Breast epithelium (tissue), 4 donors: ENCODE results near the gene LAMA3. TPM values are rescaled to one million over a fixed set of nuclear protein-coding genes. Genes with fewer than 3 reads are reported as not detected.

Source experiments
- DNase-seq, 2 donors: peaks; one replicate each; pipeline ENCODE4 v3.0.0-alpha.2; 2019; ENCODE audit warnings: low spot score in 2 of 2
- H3K27ac ChIP-seq, 2 donors: fragments of 200-600 bp; sonication (generic) in 1 of 2; one replicate each; pipeline ENCODE4 v1.5.1; 2016 to 2019; ENCODE audit warnings: mild to moderate bottlenecking in 1 of 2
- H3K27me3 ChIP-seq, 2 donors: fragments of 200-600 bp; sonication (generic) in 1 of 2; one replicate each; pipeline versions ENCODE4 v1.5.1 to v1.6.0; 2017 to 2019; ENCODE audit warnings: control low read depth in 1 of 2, mild to moderate bottlenecking in 1 of 2
- H3K36me3 ChIP-seq: fragments of 200-600 bp; one replicate; pipeline ENCODE4 v1.5.1; 2019
- H3K4me1 ChIP-seq, 2 donors: fragments of 200-600 bp; sonication (generic); one replicate each; pipeline ENCODE4 v1.5.1; 2016 to 2019; ENCODE audit warnings: control low read depth in 1 of 2
- H3K4me3 ChIP-seq, 3 donors: fragments of 200-600 bp; sonication (generic); 1 replicate in 2 of 3; 2 replicates in 1 of 3; pipeline ENCODE4 v1.5.1; 2016 to 2019; ENCODE audit warnings: mild to moderate bottlenecking in 3 of 3, moderate library complexity in 2 of 3
- H3K9me3 ChIP-seq, 2 donors: fragments of 200-600 bp; sonication (generic) in 1 of 2; one replicate each; pipeline ENCODE4 v1.5.1; 2016 to 2019; ENCODE audit warnings: control low read depth in 1 of 2
- POLR2A ChIP-seq: fragments of 450-650 bp; IDR thresholded peaks from one replicate; pipeline ENCODE4 v1.6.1; 2016; ENCODE audit warnings: antibody characterized with exemption, mild to moderate bottlenecking, moderate library complexity
- POLR2AphosphoS5 ChIP-seq, 3 donors: sonication (generic); formaldehyde crosslinking; IDR thresholded peaks; one replicate each; pipeline ENCODE4 v1.6.1; 2017; ENCODE audit warnings: antibody characterized with exemption in 3 of 3
- intact Hi-C: fragments of 100-400 bp; cut with DNase I; formaldehyde crosslinking; loops from one replicate; pipeline ENCODE4 v1.15.1; 2023; ENCODE audit warnings: low total_unique reads
- total RNA-seq, 3 donors: library from RNA; depleted of rRNA; stranded (reverse); fragments of >200 nt; gene quantifications; one replicate each; pipeline ENCODE4 v1.1.0, GENCODE V29; 2016
- TF ChIP-seq, protein P1 (sequence below), 3 donors: fragments of 450-650 bp; IDR thresholded peaks; one replicate each; pipeline ENCODE4 v1.5.1; 2016 to 2017; ENCODE audit warnings: antibody characterized with exemption in 3 of 3, mild to moderate bottlenecking in 3 of 3, moderate library complexity in 3 of 3

Gene LAMA3
- total RNA-seq, 3 donors from 2014 or later: 43.4 to 173 (median 127) TPM

DNA sequence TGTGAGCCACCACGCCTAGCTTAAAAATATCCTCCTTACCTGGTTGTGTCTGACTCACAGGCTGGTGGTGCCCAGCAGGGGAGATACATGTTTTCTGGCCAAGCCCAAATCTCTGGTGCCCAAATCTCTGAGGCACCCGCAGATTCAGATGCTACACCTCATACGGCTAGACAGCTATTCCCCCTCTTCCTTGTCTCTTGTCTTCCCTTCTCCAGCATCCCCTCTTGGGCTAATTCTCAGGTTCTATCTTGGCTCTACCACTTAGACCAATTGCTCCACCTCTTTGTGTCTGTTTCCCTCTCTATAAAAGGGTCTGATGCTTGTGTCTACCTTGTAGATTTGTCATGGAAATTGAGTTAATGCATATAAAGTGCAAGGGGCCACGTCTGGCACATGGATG lies 13.4 kb downstream of the LAMA3 start:
- intact Hi-C loops: no loop called here

DNA sequence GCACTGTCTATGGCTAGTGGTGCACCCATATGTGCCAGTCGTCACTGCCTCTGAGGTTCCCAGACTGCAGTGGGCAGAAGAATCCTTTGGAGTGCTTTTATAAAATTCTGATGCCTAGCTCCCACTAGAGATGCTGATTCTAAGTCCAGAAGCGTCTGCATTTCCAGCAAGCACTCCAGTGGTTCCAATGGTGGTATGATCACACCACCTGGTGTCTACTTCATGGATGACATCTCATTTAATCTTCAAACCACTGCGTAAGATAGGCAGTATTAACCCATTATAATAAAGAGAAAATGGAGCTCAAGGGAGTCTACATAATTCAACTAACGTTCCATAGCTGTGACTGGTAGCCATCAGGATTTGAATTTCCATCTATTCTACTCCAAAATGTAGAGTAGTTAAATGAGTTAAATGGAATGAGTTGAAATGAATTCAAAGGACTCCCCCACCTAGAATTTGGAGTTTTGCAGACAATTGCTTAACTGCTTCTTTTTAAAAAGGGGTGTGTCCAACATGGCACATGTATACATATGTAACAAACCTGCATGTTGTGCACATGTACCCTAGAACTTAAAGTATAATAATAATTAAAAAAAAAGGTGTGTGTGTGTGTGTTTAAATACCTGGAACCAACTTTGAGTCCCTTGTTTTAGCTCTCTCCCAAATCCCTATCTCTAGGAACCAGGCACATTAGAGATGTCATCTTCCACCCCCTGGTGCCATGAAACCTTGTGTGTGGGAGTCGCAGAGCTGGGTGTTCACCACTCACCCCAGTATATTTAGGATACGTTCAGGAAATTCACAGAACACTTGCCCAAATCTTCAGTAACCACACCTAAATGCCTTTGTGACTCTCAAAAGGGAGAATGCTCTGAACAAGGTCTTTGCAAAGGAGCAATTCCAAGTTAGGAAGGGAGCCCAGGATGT lies 14.1 kb downstream of the LAMA3 start:
- TF ChIP-seq, protein P1, sequence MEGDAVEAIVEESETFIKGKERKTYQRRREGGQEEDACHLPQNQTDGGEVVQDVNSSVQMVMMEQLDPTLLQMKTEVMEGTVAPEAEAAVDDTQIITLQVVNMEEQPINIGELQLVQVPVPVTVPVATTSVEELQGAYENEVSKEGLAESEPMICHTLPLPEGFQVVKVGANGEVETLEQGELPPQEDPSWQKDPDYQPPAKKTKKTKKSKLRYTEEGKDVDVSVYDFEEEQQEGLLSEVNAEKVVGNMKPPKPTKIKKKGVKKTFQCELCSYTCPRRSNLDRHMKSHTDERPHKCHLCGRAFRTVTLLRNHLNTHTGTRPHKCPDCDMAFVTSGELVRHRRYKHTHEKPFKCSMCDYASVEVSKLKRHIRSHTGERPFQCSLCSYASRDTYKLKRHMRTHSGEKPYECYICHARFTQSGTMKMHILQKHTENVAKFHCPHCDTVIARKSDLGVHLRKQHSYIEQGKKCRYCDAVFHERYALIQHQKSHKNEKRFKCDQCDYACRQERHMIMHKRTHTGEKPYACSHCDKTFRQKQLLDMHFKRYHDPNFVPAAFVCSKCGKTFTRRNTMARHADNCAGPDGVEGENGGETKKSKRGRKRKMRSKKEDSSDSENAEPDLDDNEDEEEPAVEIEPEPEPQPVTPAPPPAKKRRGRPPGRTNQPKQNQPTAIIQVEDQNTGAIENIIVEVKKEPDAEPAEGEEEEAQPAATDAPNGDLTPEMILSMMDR (IDR thresholded peaks at IDR 0.05): peak; percentile 36 to 62 (median 51)
- TF ChIP-seq POLR2AphosphoS5 (IDR thresholded peaks at IDR 0.05) (no peak), POLR2A (no peak)
- H3K27ac ChIP-seq: no peak overlapping the region
- no peaks in the 10 kb centered on the region for H3K36me3 ChIP-seq
- DNase-seq: no peak
- H3K4me3 ChIP-seq: no peak overlapping the region
- H3K9me3 ChIP-seq: peaks cover 5 to 6% of the 10 kb centered on the region in 2 donors
- H3K27me3 ChIP-seq: no peaks in the 10 kb centered on the region
- H3K4me1 ChIP-seq: no peaks in the 10 kb centered on the region
- intact Hi-C loops: no loop called here

More for the DNA sequence above, 13.4 kb downstream of the LAMA3 start:
- Histone ChIP-seq H3K4me1 (no peaks in the 10 kb centered on the region), H3K27me3 (no peaks in the 10 kb centered on the region), H3K36me3 (no peaks in the 10 kb centered on the region), H3K9me3 (peaks cover 5 to 6% of the 10 kb centered on the region in 2 donors), H3K4me3 (no peak overlapping the region), H3K27ac (no peak overlapping the region)
- TF ChIP-seq, protein P1 (IDR thresholded peaks at IDR 0.05): no peak
- TF ChIP-seq POLR2AphosphoS5 (IDR thresholded peaks at IDR 0.05) (no peak), POLR2A (no peak)
- DNase-seq: no peak

DNA sequence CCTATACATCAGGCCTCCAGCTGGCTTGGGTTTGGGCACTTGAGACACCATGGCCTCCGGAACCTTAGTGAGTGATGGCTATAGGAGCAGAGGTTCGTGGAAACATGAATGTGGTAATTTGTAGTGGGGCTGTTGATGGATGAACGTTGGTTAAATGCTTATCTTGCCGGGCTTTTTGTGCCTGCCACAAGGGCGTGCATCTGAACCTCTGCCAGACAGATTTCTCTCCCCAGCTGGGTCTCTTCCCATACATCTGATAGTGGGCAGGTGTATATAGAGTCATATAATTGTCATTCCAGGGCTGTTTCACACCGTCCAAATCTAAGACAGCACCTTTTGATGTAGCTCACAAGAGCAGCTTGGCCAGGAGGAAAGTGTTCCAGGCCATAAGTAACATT lies 14.7 kb downstream of the LAMA3 start:
- Histone ChIP-seq H3K27me3 (no peaks in the 10 kb centered on the region), H3K4me1 (no peaks in the 10 kb centered on the region), H3K4me3 (no peak overlapping the region), H3K36me3 (no peaks in the 10 kb centered on the region), H3K9me3 (peaks cover 5 to 6% of the 10 kb centered on the region in 2 donors), H3K27ac (peak overlapping the region in 1 of 2 donors; percentile 19)
- DNase-seq: no peak
- intact Hi-C loops: no loop called here
- TF ChIP-seq POLR2A (no peak), POLR2AphosphoS5 (IDR thresholded peaks at IDR 0.05) (no peak)
- TF ChIP-seq, protein P1 (IDR thresholded peaks at IDR 0.05): no peak

DNA sequence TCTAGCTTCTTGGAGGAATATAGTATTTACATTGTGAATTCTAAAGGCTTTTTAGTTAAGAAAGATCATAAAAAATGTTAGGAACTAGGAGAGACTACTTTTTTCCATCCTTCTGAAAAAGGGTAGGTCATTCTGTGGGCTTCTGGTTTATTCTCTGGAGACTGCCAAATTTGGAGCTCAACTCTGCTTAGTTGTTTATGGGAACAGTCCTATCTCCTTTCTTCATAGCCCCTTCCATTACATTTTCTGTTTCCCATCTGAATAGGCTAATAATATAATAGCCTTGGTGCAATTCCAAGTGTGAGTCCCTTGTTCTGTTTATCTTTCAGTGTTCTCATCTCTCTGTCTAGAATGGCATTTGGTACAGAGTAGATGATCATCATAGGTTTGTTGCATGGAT lies 15.6 kb downstream of the LAMA3 start:
- DNase-seq: no peak
- H3K27me3 ChIP-seq: no peaks in the 10 kb centered on the region
- H3K4me3 ChIP-seq: no peak overlapping the region
- intact Hi-C loops: no loop called here
- no peak overlapping the region for H3K27ac ChIP-seq
- H3K36me3 ChIP-seq: no peaks in the 10 kb centered on the region
- no peak for TF ChIP-seq POLR2AphosphoS5 (IDR thresholded peaks at IDR 0.05)
- TF ChIP-seq, protein P1 (IDR thresholded peaks at IDR 0.05): no peak
- TF ChIP-seq POLR2A: no peak
- no peaks in the 10 kb centered on the region for H3K4me1 ChIP-seq
- H3K9me3 ChIP-seq: peaks cover 5 to 6% of the 10 kb centered on the region in 2 donors

DNA sequence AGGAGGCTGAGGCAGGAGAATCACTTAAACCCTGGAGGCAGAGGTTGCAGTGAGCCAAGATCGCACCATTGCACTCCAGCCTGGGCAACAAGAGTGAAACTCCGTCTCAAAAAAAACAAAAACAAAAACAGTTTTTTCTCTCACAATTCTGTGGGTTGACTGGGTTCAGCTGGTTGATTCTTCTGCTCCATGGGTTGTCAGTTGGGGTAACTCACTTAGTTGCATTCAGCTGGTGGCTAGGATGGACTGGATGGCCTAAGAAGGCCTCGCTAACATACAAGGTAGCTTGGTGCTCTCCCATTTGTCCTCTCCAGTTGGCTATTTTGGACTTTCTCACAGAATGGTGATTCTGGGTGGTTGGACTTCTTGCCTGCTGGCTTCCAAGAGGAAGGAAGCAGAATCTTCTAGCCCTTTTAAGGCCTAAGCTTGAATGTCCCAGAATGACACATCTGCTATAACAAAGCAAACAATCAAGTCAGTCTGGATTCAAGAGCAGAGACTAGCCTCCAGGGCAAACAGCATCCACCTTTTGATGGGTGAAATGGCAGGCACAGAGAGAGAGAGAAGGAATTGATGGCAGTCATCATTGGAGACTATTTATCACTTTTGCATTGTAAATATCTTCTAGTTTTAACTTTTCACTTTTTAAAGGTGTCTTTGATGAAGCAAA lies 17.9 kb downstream of the LAMA3 start:
- no peak overlapping the region for H3K4me3 ChIP-seq
- TF ChIP-seq POLR2AphosphoS5 (IDR thresholded peaks at IDR 0.05) (no peak), POLR2A (no peak)
- TF ChIP-seq, protein P1 (IDR thresholded peaks at IDR 0.05): no peak
- no peaks in the 10 kb centered on the region for H3K27me3 ChIP-seq
- H3K27ac ChIP-seq: no peak overlapping the region
- peaks cover 5 to 6% of the 10 kb centered on the region in 2 donors for H3K9me3 ChIP-seq
- H3K36me3 ChIP-seq: no peaks in the 10 kb centered on the region
- intact Hi-C loops: no loop called here
- no peak for DNase-seq
- no peaks in the 10 kb centered on the region for H3K4me1 ChIP-seq
